Activated naive CD8-positive, alpha-beta T cell treated with anti-CD3 and anti-CD28 coated beads, Interleukin-2, amount 50 U/mL, for 16 hours (primary cell): Measurements from ENCODE around the gene MRGPRG.

Experiments used
- DNase-seq: peaks from one replicate; pipeline ENCODE4 v3.0.0-alpha.2; 2020; ENCODE audit warnings: low read depth, low spot score

Gene MRGPRG

GRCh38 chr11:3225826-3226750 is 7.5 kb upstream of the MRGPRG start:
- DNase-seq = no peak

GRCh38 chr11:3225159-3225758 is 6.6 kb upstream of the MRGPRG start:
- DNase-seq = no peak

- DNase-seq = no peak
These were observed 5.9 kb upstream of the MRGPRG start for GRCh38 chr11:3224401-3225057.

- DNase-seq = no peak
These were observed 5.3 kb upstream of the MRGPRG start for GRCh38 chr11:3223932-3224381.

DNA sequence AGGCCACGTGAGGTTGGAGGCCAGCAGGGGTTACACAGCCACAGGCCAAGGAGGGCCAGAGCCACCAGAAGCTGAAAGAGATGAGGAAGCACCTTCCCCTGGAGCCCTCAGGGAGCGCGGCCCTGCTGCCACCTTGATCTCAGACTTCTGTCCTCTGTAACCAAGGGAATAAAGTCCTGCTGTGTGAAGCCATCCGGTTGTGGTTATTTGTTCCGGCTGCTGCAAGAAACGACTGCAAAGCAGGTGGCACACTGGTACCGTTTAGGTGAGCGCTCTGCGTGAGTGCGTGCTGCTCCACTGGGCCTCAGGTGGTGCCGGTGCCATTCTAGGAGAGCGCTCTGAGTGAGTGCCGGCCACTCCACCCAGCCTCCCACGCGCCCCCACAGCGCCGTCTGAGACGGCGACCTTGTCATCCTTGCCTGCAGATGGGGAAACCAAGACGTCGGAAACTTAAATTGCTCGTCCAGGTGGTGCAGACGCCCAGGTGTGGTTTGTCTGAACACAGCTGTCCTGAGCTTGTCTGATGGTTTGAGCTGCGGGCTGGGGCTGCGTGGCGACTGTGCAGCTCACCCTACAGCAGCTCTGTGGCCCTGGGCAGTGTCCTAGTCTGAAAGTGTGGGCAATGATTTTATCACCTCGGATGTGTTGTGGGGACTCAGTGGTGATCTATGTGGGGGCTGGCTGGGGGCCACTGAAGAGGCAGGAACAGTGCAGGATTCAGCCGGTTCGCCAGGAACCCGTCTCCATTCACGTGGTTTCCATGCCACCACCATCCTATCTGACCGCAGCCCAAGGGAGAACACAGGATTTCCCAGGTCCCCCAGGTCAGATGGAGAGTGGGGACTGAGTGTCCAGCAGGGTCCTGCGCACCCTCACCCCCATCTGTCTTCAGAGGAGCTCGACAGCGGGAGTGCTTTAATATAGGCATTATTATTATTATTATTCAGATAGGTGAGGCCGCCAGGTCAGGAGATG is 4.6 kb upstream of the MRGPRG start:
- no peak for DNase-seq

DNA sequence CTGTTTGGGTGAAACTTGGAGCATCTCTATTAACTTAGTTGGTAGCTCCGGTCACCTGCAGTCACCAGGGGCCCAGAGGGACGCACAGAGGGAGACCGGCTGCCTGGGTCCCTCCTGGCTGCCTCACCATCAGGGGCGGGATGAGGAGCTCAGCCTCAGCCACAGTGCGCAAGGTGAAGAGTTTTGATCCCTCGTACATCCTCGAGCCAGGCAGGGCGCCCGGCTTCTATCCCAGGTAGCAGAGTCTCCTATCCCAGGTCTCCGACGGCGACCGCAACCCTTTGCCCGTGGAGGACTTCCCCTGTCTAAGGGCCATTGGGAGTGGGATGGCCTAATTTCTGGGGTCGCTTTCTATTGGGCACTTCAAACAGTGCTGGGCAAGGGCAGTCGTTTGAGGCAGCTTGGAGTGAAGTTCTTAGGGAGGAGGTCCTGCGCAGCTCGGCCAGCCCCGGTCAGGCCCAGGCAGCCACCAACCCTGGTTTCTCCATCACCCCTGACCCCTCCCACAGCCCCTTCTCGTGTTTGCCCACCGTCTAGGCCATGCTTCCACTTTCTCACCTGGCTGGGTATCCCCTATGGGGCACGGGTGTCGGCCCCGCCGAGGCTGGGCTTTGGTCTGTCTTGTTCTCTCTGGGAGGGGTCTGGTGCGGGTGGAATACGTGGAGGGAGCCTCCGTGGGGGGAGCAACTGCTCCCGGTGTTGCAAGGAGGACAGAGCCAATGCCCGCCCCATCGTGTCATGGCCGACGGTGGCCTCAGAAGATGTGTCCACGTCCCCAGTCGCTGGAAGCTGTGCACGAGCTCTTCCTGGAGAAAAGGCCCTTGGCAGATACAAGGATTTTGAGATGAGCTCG is 3.6 kb upstream of the MRGPRG start:
- no peak for DNase-seq

DNA sequence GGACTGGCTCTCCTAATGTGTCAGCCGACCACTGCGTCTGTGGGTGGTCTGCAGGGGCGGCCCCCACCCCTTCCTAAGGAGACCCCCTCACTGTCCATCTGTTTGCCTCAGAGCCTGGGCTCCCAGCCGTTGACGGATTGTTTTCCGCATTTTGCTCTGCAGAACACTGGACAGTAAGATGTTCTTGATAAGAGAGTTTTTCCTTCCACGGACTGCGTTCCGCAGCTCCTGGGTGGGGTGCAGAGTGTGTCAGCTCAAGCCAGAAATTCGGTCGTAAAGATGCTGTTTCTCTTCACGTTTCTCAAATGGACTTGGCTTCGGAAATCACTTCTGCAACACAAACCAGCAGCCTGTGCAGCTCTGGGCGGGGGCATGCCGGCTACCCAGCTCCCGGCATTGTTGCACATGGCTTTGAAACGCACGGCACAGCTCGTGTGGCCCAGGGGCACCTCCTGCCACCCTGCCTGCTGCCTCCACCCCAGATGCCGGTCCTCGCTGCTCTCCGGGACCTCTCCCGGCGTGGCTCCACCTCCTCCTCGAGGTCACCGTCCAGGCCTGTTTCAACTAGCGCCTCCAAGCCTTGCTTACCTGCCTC is 2.9 kb upstream of the MRGPRG start:
- no peak for DNase-seq

GRCh38 chr11:3220521-3221407 is 2.2 kb upstream of the MRGPRG start:
- DNase-seq = no peak

DNA sequence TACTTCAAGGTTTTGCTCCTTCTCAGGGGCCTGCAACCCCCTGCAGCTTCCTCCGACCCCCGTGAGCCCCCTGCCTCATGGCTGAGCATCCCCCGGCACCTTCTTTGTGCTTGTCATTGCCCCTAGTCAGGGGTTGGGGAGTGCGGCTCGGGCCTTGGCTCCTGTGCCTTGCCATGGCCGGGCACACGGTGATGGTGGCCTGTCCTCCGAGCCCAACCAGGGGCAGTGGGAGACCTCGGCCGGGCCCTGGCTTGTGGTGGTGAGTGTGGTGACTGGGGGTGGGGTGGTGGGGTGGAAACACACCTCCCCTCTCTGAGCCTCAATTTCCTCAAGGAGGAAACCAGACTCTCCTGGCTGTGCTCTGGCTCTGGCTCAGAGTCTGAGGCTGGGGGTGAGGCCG is 1.5 kb upstream of the MRGPRG start:
- no peak for DNase-seq

DNA sequence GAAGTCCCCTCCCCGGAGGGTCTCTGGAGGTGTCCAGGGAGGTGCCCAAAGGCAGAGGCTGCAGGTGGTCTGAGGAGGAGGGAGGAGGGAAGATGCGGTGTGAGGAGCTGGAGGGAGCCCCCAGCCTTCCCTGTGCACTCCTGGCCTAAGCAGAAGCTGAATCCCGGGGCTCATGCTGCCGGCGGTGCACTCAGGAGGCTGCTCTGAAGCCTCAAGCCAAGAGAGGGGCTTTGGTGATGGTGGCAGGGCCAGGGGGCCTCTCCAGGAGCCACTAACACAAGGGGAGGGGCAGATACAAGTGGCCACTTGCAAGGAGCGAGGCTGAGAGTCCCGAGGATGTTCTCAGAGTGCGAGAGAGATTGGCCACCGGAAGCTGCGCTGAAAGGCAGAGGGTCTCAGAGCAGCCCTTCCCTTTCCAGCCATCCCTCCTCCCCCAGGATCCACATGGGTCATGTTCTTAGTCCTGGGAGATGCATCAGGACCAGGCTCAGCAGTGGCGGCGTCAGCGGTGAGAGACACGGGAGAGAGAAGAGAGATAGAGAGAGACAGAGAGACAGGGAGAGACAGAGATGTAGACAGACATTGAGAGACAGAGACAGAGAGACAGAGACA is 774 bp upstream of the MRGPRG start:
- no peak for DNase-seq

DNA sequence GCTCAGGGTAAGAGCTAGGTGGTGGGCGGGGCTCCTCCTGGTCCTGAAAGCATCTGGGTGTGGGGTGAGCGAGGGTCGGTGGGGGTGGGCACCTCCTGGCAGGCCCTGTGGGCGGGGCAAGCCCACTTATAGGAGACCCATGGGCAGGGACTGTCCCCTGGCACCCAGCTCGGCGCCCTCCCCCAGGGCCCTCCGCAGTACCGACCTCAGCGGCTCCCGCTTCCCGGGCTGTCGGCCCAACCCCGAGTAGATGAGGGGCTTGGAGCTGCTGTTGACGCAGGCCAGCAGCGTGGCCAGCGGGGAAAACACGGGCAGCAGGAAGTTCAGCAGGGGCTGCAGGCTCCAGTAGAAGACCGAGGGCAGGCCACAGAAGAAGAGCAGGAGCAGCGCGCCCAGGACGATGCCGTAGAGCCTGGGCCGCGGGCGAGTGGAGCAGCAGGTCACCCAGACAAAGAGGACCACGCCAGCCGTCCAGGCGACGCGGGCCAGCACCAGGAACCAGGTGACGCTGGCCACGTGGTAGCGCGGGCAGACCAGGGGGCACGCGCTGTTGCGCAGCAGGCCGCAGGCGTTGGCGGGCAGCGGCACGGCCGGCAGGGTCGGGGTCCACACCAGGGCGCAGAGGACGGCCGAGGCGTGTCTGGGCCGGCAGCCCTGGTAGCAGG is 663 bp downstream of the MRGPRG start:
- no peak for DNase-seq

DNA sequence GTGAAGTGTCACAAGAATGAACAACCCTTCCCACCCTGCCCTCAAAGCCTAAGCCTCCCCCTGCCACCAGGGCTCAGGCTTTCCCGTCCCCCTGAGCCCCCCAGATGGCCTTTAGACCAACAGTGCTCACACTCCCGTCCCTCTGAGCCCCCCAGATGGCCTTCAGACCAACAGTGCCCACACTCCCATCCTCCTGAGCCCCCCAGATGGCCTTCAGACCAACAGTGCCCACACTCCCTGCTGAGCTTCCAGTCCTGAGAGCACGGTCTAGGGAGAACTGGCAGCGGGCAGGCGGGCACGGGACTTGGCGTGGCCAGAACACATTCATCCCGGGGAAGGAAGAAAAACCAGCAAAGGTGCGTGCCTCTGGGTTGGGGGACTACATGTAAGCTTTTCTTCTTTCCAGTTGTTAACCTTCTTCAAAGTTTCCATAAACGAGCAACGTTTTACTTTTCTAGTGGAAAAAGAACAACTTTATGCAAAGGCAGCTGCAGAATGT is 2.5 kb downstream of the MRGPRG start:
- DNase-seq = no peak

- DNase-seq = no peak
These were observed 3.1 kb downstream of the MRGPRG start for GRCh38 chr11:3215346-3216026.

DNA sequence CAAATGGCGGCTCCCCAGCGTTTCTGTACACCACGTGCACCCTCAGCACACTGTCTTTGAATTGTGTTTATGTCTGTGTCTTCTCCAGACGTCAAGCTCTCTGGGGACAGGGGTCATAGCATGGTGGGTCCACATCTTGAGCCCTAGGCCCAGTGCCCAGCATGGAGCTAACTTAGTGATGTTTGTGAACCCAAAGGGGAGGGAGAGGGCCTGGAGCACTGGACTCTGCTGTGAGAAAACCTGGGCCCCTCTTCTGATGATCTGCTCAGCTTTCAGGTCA is 4.3 kb downstream of the MRGPRG start:
- DNase-seq = no peak

DNA sequence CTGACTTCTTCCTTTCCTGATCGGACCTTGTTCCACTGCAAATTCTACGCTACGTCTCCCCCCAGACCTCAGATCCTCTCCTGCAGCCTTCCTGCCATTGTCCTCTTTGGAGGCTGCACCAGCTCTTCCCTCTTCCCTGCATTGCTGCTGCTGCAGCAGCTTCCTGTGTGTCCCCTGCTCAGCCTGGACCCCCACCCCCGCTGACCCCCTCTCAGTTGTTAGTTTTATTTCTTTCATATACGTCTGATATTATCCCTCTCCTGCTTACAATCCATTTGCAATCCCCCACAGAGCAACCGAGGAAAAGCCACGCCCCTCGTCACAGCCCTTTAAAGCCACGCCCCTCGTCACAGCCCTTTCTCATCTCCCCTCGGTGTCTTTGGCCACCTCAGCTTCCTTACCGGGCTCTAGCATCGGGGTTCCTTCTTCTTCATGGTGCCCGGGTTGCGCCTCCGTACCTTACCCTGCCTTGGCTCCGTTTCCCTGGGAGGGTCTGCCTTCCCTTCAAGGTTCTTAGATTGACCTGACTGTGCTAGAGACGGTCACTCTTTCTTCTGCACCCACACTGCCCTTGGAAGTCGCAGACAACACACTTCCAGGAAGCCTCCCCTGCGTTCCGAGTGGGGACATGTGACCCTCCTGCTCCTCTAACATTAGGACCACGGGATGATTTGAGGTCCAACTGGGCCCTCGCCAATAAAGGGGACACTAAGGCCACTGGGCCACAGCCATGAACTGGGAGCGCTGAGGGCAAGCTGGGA is 4.8 kb downstream of the MRGPRG start:
- DNase-seq = no peak

GRCh38 chr11:3208272-3208671 is 10.3 kb downstream of the MRGPRG start:
- no peak for DNase-seq
